HG02885 (cell line): ENCODE results near the gene GPC1.

Source experiments
- ATAC-seq: cut with Tn5 transposase; IDR thresholded peaks from one replicate; pipeline ENCODE4 v1.9.1; 2021; ENCODE audit warnings: mild to moderate bottlenecking; ENCODE audit not compliant: unreplicated experiment, poor library complexity

Gene GPC1

DNA sequence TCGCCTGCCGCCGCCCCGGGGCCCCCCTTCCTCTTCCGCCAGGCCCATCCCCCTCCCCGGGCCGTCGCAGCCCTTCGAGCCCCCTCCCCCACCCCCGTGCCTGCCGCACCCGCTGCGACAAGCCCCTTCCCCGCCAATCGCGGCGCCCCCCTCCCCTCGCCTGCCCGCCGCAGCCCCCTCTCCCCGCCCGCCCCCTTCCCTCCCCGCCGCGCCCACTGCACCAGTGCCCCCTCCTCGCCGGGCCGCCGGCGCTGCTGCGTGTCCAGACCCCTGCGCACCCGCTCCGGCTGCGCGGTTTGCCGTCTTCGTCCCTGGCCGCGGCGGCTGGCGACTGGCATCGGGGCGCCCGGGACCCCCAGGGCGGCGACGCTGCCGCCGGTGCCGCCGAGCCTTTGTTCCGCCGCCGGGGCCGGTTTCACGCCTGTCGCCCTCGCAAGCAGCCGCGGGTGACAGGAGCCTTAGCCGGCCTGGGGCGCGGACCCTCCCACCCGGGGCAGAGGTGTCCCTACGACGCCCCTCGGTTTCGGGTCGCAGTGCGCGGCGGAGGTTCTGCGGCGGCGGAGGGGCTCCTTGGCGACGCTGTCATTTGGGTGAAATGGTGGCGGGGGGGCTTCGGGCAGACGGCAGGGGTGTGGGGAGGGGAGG, 18.1 kb downstream of the GPC1 start:
- ATAC-seq: no peak

- no peak for ATAC-seq
Measured at GRCh38 chr2:240454106-240454901, 18.8 kb downstream of the GPC1 start.

DNA sequence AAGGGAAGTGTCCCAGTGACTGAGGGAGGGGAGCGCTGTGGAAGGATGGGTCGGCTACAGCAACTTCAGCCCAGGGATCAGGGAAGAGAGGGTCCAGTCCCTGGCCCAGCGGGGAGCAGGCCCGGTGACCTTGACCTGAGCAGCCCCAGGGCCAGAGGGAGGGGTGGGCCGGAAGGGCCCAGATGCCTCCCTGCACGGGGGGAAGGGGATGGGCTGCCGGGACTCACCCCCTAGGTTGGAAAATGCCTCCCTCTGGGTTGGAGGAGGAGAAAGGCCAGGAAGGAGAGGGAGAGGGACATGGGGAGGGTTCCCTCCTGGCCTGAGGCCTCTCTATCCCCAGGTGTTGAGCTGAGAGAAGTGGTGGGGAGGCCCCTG, 19.8 kb downstream of the GPC1 start:
- ATAC-seq: no peak

DNA sequence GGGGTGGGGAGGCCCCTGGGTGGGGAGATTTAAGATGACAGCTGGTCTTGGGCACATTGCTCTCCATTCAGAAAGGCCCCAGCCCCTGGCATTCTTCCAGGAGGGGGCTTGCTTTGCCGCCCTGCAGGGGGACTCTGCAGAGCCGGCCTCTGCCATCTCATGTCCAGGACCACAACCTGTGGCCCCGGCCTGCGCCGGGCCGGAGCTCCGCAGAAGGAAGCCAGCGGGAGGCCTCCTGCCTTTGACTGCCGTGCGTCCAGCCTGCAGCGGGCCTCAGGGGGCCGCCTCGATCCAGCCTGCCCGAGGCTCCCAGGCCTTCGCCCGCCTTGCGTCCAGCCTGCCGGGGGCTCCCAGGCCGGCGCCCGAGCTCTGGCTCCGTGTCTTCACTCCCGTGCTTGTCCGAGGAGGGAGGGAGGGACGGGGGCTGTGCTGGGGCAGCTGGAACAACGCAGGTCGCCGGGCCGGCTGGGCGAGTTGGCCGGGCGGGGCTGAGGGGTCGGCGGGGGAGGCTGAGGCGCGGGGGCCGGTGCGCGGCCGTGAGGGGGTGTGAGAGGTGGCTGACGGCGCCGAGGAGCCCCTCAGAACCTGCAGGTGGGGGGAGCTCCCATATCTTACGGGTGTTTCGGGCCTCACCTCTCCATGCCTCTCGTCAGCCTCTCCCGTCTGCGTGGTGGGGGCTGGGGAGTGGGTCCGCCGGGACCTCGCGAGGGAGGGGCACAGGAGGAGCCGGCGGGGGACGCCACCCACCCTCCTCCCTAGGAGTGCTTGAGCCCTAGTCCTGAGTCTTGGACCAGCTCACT, 20.4 kb downstream of the GPC1 start:
- ATAC-seq: no peak

GRCh38 chr2:240456447-240457222, 21.2 kb downstream of the GPC1 start:
- no peak for ATAC-seq

- no peak for ATAC-seq
Measured at GRCh38 chr2:240457223-240458043, 22.0 kb downstream of the GPC1 start.

GRCh38 chr2:240458044-240458899, 22.8 kb downstream of the GPC1 start:
- no peak for ATAC-seq

DNA sequence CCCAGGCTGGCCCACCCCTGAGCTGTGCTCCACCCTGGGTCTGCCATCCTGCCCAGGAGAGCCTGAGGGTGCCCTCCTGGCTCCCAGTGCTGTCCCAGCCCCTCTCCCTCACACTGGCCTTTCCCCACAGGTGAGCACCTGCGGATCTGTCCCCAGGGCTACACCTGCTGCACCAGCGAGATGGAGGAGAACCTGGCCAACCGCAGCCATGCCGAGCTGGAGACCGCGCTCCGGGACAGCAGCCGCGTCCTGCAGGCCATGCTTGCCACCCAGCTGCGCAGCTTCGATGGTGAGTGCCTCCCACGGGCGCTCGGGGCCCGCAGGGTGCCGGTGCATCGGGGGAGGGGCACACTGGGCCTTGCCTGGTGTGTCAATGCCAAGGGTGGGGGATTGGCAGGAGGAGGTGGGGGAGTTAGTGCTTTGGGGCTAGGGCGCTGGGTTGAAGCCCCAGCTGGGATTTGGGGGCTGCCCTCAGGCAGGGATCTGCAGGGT, 23.5 kb downstream of the GPC1 start:
- ATAC-seq: no peak

DNA sequence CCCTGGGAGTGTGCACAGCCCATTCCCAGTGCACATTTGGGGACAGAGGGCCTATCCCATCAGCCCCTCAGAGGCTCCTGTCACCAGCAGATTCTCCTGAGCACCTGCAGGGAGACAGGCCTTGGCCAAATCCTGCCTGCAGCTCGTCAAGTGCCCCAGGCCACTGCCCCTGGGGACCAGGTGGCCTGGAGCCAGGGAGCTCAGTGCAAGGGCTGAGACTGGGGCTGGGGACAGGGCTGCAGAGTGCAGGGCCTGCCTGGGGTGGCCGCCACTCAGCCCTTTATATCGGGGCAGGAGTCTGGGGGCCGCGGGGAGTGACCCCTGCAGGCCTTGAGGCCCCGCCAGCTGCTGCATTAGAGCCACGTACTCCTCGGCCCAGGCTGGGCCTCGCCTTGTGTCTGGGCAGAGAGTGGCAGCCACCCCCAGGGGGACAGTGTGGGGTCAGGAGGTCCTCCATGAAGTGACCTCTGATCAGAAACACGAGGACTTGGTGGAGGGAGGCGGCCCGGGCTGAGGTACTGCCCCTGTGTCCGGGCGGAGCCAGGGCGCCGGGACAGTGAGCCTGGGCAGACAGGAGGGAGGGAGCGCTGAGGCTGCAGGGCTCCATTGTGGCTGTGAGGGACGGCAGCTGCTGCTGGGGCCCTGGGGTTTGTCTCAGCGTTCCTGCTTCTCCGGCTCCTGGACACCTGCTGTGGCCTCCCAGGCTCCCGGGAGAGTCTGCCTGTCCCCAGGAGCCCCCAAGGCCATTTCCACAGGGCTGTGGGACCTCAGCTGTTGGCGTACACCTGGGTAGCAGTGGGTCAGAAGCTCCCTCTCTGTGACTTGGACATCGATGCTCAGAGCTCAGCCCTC, 24.2 kb downstream of the GPC1 start:
- ATAC-seq: no peak

GRCh38 chr2:240460253-240460711, 24.8 kb downstream of the GPC1 start:
- no peak for ATAC-seq

DNA sequence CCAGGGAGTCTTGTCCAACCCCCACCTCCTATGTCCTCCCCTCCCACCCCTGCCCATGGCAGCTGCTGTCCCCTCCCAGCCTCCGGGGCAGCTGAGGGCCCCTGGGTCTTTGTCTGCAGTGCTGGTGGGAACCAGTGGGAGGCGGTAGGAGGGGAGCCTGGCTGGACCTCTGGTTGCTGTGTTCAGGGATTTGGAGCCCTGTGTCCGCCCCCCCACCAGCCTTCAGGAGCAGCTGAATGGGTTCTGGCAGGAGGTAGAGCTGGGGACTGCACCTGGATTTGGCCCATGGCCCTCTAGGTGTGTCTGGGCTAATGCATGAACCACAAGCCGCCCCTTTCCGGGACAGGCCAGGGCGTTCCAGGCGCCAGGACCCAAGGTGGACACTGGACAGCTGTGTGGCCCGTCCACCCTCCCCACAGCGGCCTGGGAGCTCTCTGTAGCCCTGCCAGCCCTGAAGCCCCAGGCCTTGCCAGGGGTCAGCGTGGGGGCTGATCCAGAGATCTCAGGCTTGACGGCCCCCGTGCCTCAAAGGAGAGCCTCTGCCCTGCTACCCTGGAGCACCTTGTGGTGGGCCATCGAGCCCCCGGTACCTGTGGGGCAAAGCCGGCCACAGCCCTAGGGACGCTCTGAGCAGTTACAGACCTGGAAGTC, 25.4 kb downstream of the GPC1 start:
- no peak for ATAC-seq

GRCh38 chr2:240461471-240462072, 26.1 kb downstream of the GPC1 start:
- ATAC-seq: no peak

- no peak for ATAC-seq
Measured at GRCh38 chr2:240462073-240462706, 26.7 kb downstream of the GPC1 start.

- no peak for ATAC-seq
Measured at GRCh38 chr2:240462707-240463273, 27.3 kb downstream of the GPC1 start.

DNA sequence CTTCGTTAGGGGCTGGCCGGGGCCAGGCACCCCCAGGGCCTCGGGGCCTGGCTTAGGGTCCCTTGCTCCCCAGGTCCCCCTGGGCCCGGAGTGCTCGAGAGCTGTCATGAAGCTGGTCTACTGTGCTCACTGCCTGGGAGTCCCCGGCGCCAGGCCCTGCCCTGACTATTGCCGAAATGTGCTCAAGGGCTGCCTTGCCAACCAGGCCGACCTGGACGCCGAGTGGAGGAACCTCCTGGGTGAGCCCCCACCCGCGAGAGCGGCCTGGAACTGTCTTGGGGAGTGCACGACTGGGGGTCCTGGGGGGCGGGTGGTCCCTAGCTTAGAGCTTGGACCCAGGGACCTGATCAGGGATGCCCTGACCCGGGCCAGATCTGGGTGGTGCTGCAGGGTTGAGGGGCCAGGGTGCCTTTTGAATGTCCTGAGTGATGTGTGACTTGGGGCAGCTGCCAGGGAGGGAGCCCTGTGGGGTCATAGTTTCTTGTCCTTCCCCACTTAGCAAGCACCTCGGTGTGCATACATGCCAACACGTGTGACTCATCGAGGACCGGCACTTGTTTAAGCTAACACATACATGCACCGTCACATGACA, 27.9 kb downstream of the GPC1 start:
- no peak for ATAC-seq
